ENCODE data around the gene RPL41. TPM values are rescaled to one million over a fixed set of nuclear protein-coding genes. Genes with fewer than 3 reads are reported as not detected.

The RPL41 gene
- total and polyA plus RNA-seq, 9 of the 15 experiments (the other 6 are each of a cell fraction or from before 2014, with no cell fraction given) = 3,403 to 11,276 (median 5,604) TPM

GRCh38 chr12:56117778-56118687 lies 1.6 kb downstream of the RPL41 start, which contains the start of gene ZC3H10 (continued):
- TF ChIP-seq E2F8 (IDR thresholded peaks at IDR 0.05; ENCODE audit: low read depth, partially characterized antibody) = peak; percentile 98
- TF ChIP-seq NR3C1 (CRISPR knock-in tag; IDR thresholded peaks at IDR 0.05) = no peak
- no peak for TF ChIP-seq U2AF1 (optimal IDR thresholded peaks at IDR 0.05; ENCODE audit: low read depth, low read length)
- TF ChIP-seq CTCFL (IDR thresholded peaks at IDR 0.05; ENCODE audit: borderline replicate concordance, insufficient read depth, low read depth, low read length, poor library complexity, severe bottlenecking) = peak; percentile 93
- TF ChIP-seq SAP30 (IDR thresholded peaks at IDR 0.05; ENCODE audit: borderline replicate concordance, insufficient read depth, low read depth, low read length, poor library complexity, severe bottlenecking) = peak; percentile 35
- no peak for TF ChIP-seq GTF3C2 (IDR thresholded peaks at IDR 0.05; ENCODE audit: borderline replicate concordance, extremely low read depth, insufficient read length)
- TF ChIP-seq ZNF174 (CRISPR knock-in tag; IDR thresholded peaks at IDR 0.05) = no peak; the same call in 1 of the 2 replicates
- no peak for TF ChIP-seq CBFA2T2 (conservative IDR thresholded peaks at IDR 0.05)
- TF ChIP-seq NCOA2 (IDR thresholded peaks at IDR 0.05; ENCODE audit: partially characterized antibody in 2 of 2) = no peak
- no peak; the same call in 1 of the 2 replicates for TF ChIP-seq ZKSCAN1 (IDR thresholded peaks at IDR 0.05; ENCODE audit: low read depth, low read length)
- 0 out of 2 replicates have a peak, but pooled peaks have one; percentile 13 for TF ChIP-seq ZNF586 (CRISPR knock-in tag; conservative IDR thresholded peaks at IDR 0.05)
- TF ChIP-seq ZNF717 (CRISPR knock-in tag; IDR thresholded peaks at IDR 0.05) = peak; percentile 49; the same call in 1 of the 2 replicates
- no peak; the same call in 1 of the 2 replicates for TF ChIP-seq ZHX1 (conservative IDR thresholded peaks at IDR 0.05; ENCODE audit: low read length)
- 0 out of 2 replicates have a peak, but pooled peaks have one; percentile 1 for TF ChIP-seq NFE2 (IDR thresholded peaks at IDR 0.05; ENCODE audit: low read depth)

All from K562 (cell line).